NOMO-1 (cell line): ENCODE data around the gene BMP8A.
"Not testable (repeated sequence)": the region's sequence is repeated elsewhere in the genome, so short reads cannot be mapped to it uniquely, and the experiment has no call there.

Source experiments
- DNase-seq, 2 experiments: peaks; one replicate each; lab custom pipeline; 2025; ENCODE audit not compliant: unreplicated experiment in 2 of 2; lab: John Stamatoyannopoulos, UW

Gene BMP8A

DNA sequence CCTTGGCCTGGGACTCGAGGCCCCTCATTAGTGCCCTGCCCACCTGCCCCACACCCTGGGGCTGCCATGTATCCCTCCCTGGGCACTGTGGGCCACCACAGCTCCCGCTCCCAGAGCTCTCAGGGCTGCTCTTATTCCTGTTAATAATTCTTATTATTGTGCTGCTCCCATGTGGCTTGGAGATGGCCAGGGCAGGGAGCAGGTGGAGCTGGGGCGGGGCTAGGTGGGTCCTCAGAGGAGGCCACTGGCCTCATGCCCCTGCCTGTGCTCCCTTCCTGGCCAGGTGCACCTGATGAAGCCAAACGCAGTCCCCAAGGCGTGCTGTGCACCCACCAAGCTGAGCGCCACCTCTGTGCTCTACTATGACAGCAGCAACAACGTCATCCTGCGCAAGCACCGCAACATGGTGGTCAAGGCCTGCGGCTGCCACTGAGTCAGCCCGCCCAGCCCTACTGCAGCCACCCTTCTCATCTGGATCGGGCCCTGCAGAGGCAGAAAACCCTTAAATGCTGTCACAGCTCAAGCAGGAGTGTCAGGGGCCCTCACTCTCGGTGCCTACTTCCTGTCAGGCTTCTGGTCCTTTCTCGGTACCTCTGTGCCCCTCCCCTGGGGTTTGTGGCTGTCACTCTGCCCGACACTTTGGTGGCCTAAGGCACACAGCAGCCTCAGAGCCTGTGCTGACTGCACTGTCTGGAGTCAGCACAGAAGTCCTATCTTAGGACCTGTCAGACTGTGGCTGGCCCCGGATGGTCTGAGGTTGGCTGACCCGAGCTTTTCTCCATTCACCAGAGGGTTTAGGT, 34.1 kb downstream of the BMP8A start:
- no peak for DNase-seq

DNA sequence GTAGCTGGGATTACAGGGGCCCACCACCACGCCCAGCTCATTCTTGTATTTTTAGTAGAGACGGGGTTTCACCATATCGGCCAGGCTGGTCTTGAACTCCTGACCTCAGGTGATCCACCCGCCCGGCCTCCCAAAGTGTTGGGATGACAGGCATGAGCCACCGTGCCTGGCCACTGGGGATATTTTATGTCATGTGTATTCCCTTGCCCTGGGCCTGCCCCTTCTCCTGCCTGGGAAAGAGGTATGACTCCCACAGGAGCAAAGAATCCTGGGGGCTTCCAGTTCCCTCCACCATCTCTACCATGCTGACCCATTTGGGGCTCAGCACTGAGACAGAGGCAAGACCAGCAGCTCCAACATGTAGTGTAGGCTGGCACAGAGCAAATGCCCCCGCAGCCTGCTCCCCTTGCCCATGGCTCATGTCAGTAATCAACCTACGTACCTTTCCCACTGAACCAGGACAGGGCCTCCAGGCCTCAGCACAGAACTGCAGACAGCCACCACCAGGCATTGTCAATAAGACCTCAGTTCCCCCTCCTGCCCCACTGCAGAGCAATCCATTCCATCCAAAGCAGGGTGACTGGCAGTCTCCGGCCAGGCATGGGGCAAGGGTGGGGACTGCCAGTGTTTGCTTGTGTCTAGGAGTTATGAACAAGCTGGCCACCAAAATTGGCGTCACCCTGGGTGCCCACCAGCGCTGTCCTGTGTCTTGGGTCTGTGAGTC, 35.2 kb downstream of the BMP8A start:
- no peak for DNase-seq

GRCh38 chr1:39527190-39527579, 35.7 kb downstream of the BMP8A start:
- DNase-seq, result not testable (repeated sequence)

DNA sequence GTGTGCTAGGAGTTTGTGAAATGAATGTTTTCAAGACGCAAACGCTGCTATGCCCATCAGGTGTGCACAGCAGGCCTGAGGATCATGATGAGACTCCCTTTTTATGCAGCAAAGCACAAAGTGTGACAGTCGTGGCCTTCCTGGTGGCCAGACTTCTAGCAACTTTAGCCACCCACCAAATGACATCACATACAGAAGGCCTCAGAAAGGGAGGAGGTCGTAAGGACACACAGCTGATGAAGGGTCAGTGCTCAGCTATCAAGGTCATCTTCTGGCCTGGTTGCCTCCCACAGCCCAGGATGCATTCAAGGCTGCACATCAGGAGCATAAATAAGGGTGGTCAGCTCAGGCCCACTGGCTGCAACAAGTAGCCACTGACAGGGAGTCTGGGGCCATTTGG, 36.6 kb downstream of the BMP8A start:
- no peak for DNase-seq

- peak; percentile 44 to 51 for DNase-seq
Measured at GRCh38 chr1:39529901-39530535, 38.6 kb downstream of the BMP8A start.

GRCh38 chr1:39531526-39531925, 40.1 kb downstream of the BMP8A start:
- no peak for DNase-seq

GRCh38 chr1:39533442-39533841, 42.0 kb downstream of the BMP8A start:
- no peak for DNase-seq

DNA sequence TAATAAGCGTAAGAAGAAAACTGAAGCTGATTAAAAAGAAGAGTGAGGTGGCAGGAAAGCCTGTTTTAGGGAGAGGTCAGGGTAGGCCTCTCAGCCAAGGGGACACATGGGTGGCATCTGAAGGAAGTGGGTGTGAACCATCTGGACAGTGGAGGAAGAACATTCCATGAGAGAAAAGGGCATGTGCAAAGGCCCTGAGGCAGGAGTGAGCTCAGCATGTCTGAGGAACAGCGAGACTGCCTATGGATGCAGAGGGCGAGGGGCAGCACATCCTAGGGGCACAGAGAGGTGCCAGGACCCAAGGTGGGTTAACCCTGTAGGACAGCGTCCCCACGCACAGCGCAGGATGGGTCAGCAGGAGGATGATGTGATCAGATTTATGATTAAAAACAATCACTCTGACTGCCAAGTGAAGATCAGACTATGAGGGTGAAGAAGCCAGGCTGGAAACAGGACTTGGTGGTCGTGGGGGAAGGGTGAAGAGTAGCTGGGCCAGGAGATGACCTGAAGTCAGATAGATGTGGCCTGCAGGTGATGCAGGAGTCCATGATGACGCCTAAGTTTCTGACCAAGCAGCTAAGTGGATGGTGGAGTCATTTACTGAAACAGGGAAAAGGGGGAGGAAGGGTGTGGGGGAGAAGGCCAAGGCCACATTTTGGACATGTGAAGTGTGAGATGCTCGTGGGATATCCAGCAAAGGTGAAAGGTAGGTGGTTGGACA, 47.3 kb downstream of the BMP8A start:
- no peak for DNase-seq

DNA sequence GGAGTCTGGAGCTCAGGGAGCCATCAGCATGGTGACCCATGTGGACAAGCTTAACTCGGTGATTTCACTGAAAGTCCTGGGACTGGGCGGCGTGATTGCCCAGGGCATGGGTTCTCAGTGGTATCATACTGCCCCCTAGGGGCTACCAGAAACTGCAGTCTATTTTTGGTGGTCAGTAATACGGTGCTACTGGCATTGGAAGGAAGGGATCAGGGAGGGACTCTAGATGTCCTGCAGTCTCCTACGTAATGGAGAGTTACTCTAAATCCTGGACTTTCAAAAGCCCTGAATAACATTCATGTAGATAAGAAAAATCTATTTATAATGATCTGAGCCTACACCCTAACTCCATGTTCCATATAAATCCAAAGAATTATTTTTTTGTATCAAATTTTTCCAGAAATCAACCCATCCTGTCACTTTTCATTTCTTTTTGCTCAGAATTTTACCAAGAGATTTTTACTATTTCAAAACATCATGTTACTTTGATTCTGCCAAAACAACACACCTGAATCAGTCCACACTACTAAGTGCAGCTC, 47.9 kb downstream of the BMP8A start:
- peak; percentile 32 to 49 for DNase-seq

- DNase-seq, result peak; percentile 1 to 35
Measured at GRCh38 chr1:39540504-39541031, 49.1 kb downstream of the BMP8A start.

- DNase-seq, result no peak
Measured at GRCh38 chr1:39542924-39543323, 51.5 kb downstream of the BMP8A start.

DNA sequence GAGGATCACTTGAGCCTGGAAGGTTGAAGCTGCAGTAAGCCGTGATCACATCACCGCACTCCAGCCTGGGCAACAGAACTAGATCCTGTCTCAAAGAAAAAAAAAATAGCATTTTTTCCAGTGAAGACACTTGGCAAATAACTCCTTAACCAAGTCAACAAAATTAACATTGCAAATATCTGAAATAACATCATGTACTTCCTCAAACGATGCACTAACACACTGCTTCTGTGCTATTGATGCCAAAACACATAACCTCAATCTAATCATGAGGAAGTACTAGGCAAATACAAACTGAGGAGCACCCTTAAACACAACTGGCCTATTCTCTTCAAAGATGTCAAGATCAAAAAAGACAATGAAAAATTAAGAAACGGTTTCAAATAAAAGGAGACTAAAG, 52.9 kb downstream of the BMP8A start:
- no peak for DNase-seq

- DNase-seq, result no peak
Measured at GRCh38 chr1:39545531-39545930, 54.1 kb downstream of the BMP8A start.

DNA sequence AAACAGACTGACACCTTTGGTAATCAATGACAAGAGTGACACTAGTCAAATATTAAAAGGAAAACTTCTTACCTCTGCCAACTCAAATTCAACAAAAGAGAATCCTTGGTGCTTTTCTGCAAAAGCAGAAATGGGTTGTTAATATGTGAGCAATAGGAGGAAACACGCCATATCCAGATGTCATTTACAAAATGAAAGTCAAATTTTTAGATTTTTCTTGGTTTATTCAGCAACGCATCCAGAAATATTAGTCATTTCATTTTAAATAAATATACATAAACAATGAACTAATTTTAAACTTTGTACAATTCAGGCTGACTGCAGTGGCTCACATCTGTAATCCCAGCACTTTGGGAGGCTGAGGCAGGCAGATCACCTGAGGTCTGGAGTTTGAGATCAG, 62.8 kb downstream of the BMP8A start:
- no peak for DNase-seq

- no peak for DNase-seq
Measured at GRCh38 chr1:39561279-39561678, 69.8 kb downstream of the BMP8A start.

- DNase-seq, result no peak
Measured at GRCh38 chr1:39562886-39563285, 71.5 kb downstream of the BMP8A start.

- no peak for DNase-seq
Measured at GRCh38 chr1:39563669-39564068, 72.2 kb downstream of the BMP8A start.

- no peak for DNase-seq
Measured at GRCh38 chr1:39564340-39564739, 72.9 kb downstream of the BMP8A start.

DNA sequence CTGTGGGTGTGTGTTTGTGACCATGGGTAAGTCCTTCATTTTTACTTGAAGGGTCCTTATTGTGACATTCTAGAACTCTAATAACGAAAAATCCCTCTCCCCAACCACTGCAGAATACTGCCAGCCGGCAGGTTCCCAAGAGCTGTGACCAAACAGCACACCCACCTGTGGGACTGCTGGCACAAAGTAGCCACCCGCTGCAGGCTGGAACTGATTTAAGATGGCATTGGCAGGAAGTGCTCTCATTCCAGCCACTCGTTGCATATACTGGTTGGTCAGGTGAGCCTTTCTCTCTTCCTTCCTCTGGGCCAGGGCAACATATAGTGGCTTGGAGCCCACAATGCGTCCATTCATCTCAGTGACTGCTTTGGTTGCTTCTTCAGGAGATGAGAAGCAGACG, 73.5 kb downstream of the BMP8A start:
- no peak for DNase-seq

- no peak for DNase-seq
Measured at GRCh38 chr1:39566441-39567137, 75.2 kb downstream of the BMP8A start.
